Tracheal epithelial cell (primary cell): ENCODE results near the gene PRELID3B. TPM values are rescaled to one million over a fixed set of nuclear protein-coding genes. Genes with fewer than 3 reads are reported as not detected.

Experiments used
- total RNA-seq: library from RNA; depleted of rRNA; stranded (reverse); fragments of >200 nt; gene quantifications from 2 replicates; pipeline ENCODE4 v1.2.1, GENCODE V29; 2014

The PRELID3B gene
- total RNA-seq = 133 and 144 TPM in 2 replicates

GRCh38 chr20:59042151-59042795 lies at the start of gene PRELID3B:
Gene PRELID3B (minus strand): TSS chr20:59042786. CDS start chr20:59042730, 56 bp downstream.

GRCh38 chr20:59032023-59032712 lies 10.4 kb downstream of the PRELID3B start, which contains the start of gene ATP5F1E:
Gene ATP5F1E (minus strand): TSS chr20:59032335. CDS start chr20:59032251, 84 bp downstream.

GRCh38 chr20:59019217-59019616 lies 23.4 kb downstream of the PRELID3B start, which contains the start of gene TUBB1:
Gene TUBB1 (plus strand): TSS chr20:59019429. CDS start chr20:59019523, 94 bp downstream.

GRCh38 chr20:59006864-59007664 lies 35.5 kb downstream of the PRELID3B start, which contains the start of gene CTSZ:
Gene CTSZ (minus strand): TSS chr20:59007254. CDS start chr20:59007128, 126 bp downstream.

Other genes starting within 250 kb of the PRELID3B start
- 0.48 TPM in 1 of 2 replicates, not detected in the other for gene GNAS-AS1, start 191.9 kb downstream of the PRELID3B start, total RNA-seq
- 214 and 243 TPM in 2 replicates for gene GNAS, start 190.1 kb downstream of the PRELID3B start, total RNA-seq
- 40.0 and 40.9 TPM in 2 replicates for gene NELFCD, start 61.5 kb downstream of the PRELID3B start, total RNA-seq
- 50.5 and 104 TPM in 2 replicates for gene CTSZ, start 35.5 kb downstream of the PRELID3B start, total RNA-seq
- gene TUBB1, start 23.4 kb downstream of the PRELID3B start, total RNA-seq = not detected in 2 replicates
- 19.3 and 22.6 TPM in 2 replicates for gene ATP5F1E, start 10.5 kb downstream of the PRELID3B start, total RNA-seq
- gene ZNF831, start 121.0 kb upstream of the PRELID3B start, total RNA-seq = not detected in 2 replicates